Measurements from ENCODE around the gene FANCC.
"Not testable (repeated sequence)": the region's sequence is repeated elsewhere in the genome, so short reads cannot be mapped to it uniquely, and the experiment has no call there.

The FANCC gene

GRCh38 chr9:95280745-95281144 is 36.8 kb downstream of the FANCC start:
- H3K4me1 Mint-ChIP-seq (ENCODE audit: low read depth): peaks cover 13% of the 10 kb centered on the region
- H3K9me3 Mint-ChIP-seq: peaks cover 18% of the 10 kb centered on the region
- no peak overlapping the region for H3K4me3 Mint-ChIP-seq
- no peak overlapping the region for H3K27ac Mint-ChIP-seq
- H3K27me3 Mint-ChIP-seq: no peaks in the 10 kb centered on the region
- peaks cover 14% of the 10 kb centered on the region for H3K36me3 Mint-ChIP-seq (ENCODE audit: low read depth)

GRCh38 chr9:95277509-95277908 is 40.0 kb downstream of the FANCC start:
- Mint-ChIP-seq H3K27me3 (no peaks in the 10 kb centered on the region), H3K9me3 (peaks cover 18% of the 10 kb centered on the region), H3K36me3 (ENCODE audit: low read depth) (peaks cover 12% of the 10 kb centered on the region), H3K4me3 (no peak overlapping the region), H3K4me1 (ENCODE audit: low read depth) (peaks cover 25% of the 10 kb centered on the region), H3K27ac (no peak overlapping the region)

- no peak overlapping the region for H3K4me3 Mint-ChIP-seq
- H3K27ac Mint-ChIP-seq: no peak overlapping the region
- H3K4me1 Mint-ChIP-seq (ENCODE audit: low read depth): peaks cover 25% of the 10 kb centered on the region
- no peaks in the 10 kb centered on the region for H3K27me3 Mint-ChIP-seq
- peaks cover 7% of the 10 kb centered on the region for H3K36me3 Mint-ChIP-seq (ENCODE audit: low read depth)
- H3K9me3 Mint-ChIP-seq: peaks cover 15% of the 10 kb centered on the region
These were observed 41.0 kb downstream of the FANCC start for GRCh38 chr9:95276395-95276954.

- not testable (repeated sequence) for H3K36me3 Mint-ChIP-seq (ENCODE audit: low read depth); H3K27me3 Mint-ChIP-seq; H3K9me3 Mint-ChIP-seq; H3K27ac Mint-ChIP-seq; H3K4me3 Mint-ChIP-seq
- H3K4me1 Mint-ChIP-seq (ENCODE audit: low read depth): peaks cover 25% of the 10 kb centered on the region
These were observed 43.3 kb downstream of the FANCC start for GRCh38 chr9:95274160-95274559.

- Mint-ChIP-seq H3K4me3 (no peak overlapping the region), H3K27ac (no peak overlapping the region), H3K36me3 (ENCODE audit: low read depth) (no peaks in the 10 kb centered on the region), H3K27me3 (no peaks in the 10 kb centered on the region), H3K9me3 (no peaks in the 10 kb centered on the region), H3K4me1 (ENCODE audit: low read depth) (peaks cover 25% of the 10 kb centered on the region)
These were observed 44.0 kb downstream of the FANCC start for GRCh38 chr9:95273369-95274022.

GRCh38 chr9:95272830-95273229 is 44.7 kb downstream of the FANCC start:
- Mint-ChIP-seq H3K27ac (no peak overlapping the region), H3K36me3 (ENCODE audit: low read depth) (no peaks in the 10 kb centered on the region), H3K4me1 (ENCODE audit: low read depth) (peaks cover 25% of the 10 kb centered on the region), H3K4me3 (no peak overlapping the region), H3K9me3 (no peaks in the 10 kb centered on the region), H3K27me3 (no peaks in the 10 kb centered on the region)

- no peak overlapping the region for H3K4me3 Mint-ChIP-seq
- no peaks in the 10 kb centered on the region for H3K36me3 Mint-ChIP-seq (ENCODE audit: low read depth)
- no peaks in the 10 kb centered on the region for H3K27me3 Mint-ChIP-seq
- no peaks in the 10 kb centered on the region for H3K9me3 Mint-ChIP-seq
- H3K27ac Mint-ChIP-seq: no peak overlapping the region
- H3K4me1 Mint-ChIP-seq (ENCODE audit: low read depth): peaks cover 25% of the 10 kb centered on the region
These were observed 46.7 kb downstream of the FANCC start for GRCh38 chr9:95270790-95271189.

- peaks cover 32% of the 10 kb centered on the region for H3K4me1 Mint-ChIP-seq (ENCODE audit: low read depth)
- H3K27ac Mint-ChIP-seq; H3K4me3 Mint-ChIP-seq; H3K36me3 Mint-ChIP-seq (ENCODE audit: low read depth); H3K9me3 Mint-ChIP-seq; H3K27me3 Mint-ChIP-seq: not testable (repeated sequence)
These were observed 47.4 kb downstream of the FANCC start for GRCh38 chr9:95269803-95270773.

- Mint-ChIP-seq H3K4me3 (no peak overlapping the region), H3K27me3 (no peaks in the 10 kb centered on the region), H3K9me3 (no peaks in the 10 kb centered on the region), H3K4me1 (ENCODE audit: low read depth) (peaks cover 30% of the 10 kb centered on the region), H3K36me3 (ENCODE audit: low read depth) (no peaks in the 10 kb centered on the region), H3K27ac (no peak overlapping the region)
These were observed 48.8 kb downstream of the FANCC start for GRCh38 chr9:95268681-95269080.

- Mint-ChIP-seq H3K27me3 (no peaks in the 10 kb centered on the region), H3K9me3 (no peaks in the 10 kb centered on the region), H3K36me3 (ENCODE audit: low read depth) (no peaks in the 10 kb centered on the region), H3K4me1 (ENCODE audit: low read depth) (peaks cover 23% of the 10 kb centered on the region), H3K27ac (peak overlapping the region; percentile 66), H3K4me3 (no peak overlapping the region)
These were observed 50.9 kb downstream of the FANCC start for GRCh38 chr9:95266649-95267048.

- Mint-ChIP-seq H3K4me3 (no peak overlapping the region), H3K27ac (no peak overlapping the region), H3K9me3 (no peaks in the 10 kb centered on the region), H3K4me1 (ENCODE audit: low read depth) (peaks cover 23% of the 10 kb centered on the region), H3K36me3 (ENCODE audit: low read depth) (no peaks in the 10 kb centered on the region), H3K27me3 (no peaks in the 10 kb centered on the region)
These were observed 51.5 kb downstream of the FANCC start for GRCh38 chr9:95265960-95266359.

- Mint-ChIP-seq H3K9me3 (no peaks in the 10 kb centered on the region), H3K4me3 (no peak overlapping the region), H3K4me1 (ENCODE audit: low read depth) (peaks cover 23% of the 10 kb centered on the region), H3K27me3 (no peaks in the 10 kb centered on the region), H3K36me3 (ENCODE audit: low read depth) (no peaks in the 10 kb centered on the region), H3K27ac (no peak overlapping the region)
These were observed 52.4 kb downstream of the FANCC start for GRCh38 chr9:95264954-95265615.

GRCh38 chr9:95261890-95262289 is 55.6 kb downstream of the FANCC start:
- Mint-ChIP-seq H3K36me3 (ENCODE audit: low read depth) (no peaks in the 10 kb centered on the region), H3K9me3 (no peaks in the 10 kb centered on the region), H3K27me3 (no peaks in the 10 kb centered on the region), H3K4me1 (ENCODE audit: low read depth) (peaks cover 19% of the 10 kb centered on the region), H3K4me3 (no peak overlapping the region), H3K27ac (no peak overlapping the region)

GRCh38 chr9:95250462-95251221 is 66.9 kb downstream of the FANCC start:
- H3K27me3 Mint-ChIP-seq: no peaks in the 10 kb centered on the region
- peaks cover 22% of the 10 kb centered on the region for H3K36me3 Mint-ChIP-seq (ENCODE audit: low read depth)
- no peak overlapping the region for H3K4me3 Mint-ChIP-seq
- peaks cover 1% of the 10 kb centered on the region for H3K9me3 Mint-ChIP-seq
- no peak overlapping the region for H3K27ac Mint-ChIP-seq
- H3K4me1 Mint-ChIP-seq (ENCODE audit: low read depth): no peaks in the 10 kb centered on the region
